DND-41 (cell line): Measurements from ENCODE around the gene COG7.

Experiments used
- ATAC-seq: fragments of 200-7000 bp; cut with Tn5 transposase; 3 replicates; pipeline ENCODE4 v1.9.1; 2021; ENCODE audit warnings: low read depth; ENCODE audit not compliant: insufficient read depth
- DNase-seq: peaks from one replicate; pipeline ENCODE4 v3.0.0-alpha.2; 2020
- H2AFZ ChIP-seq: 2 replicates; pipeline ENCODE4 v1.6.0; 2012; ENCODE audit warnings: low read depth, low read length
- H3K27ac ChIP-seq: 2 replicates; pipeline ENCODE4 v1.5.1; 2012; ENCODE audit warnings: low read length, inconsistent platforms
- H3K27me3 ChIP-seq: fragments of 200-600 bp; sonication (generic); 2 replicates; pipeline ENCODE4 v1.6.0; 2012; ENCODE audit warnings: low read length, mild to moderate bottlenecking, inconsistent platforms; ENCODE audit not compliant: insufficient read depth, poor library complexity
- H3K36me3 ChIP-seq: 2 replicates; pipeline ENCODE4 v1.5.1; 2012; ENCODE audit warnings: low read length, inconsistent platforms; ENCODE audit not compliant: insufficient read depth
- H3K4me1 ChIP-seq: 2 replicates; pipeline ENCODE4 v1.5.1; 2012; ENCODE audit warnings: mild to moderate bottlenecking, low read length; ENCODE audit not compliant: insufficient read depth
- H3K4me2 ChIP-seq: 2 replicates; pipeline ENCODE4 v1.6.0; 2012; ENCODE audit warnings: mild to moderate bottlenecking, moderate library complexity, low read length, inconsistent platforms; ENCODE audit not compliant: insufficient read depth
- H3K4me3 ChIP-seq, 2 experiments: fragments of 200-600 bp in 1 of 2; shearing (Covaris generic) in 1 of 2; 2 replicates each; pipeline ENCODE4 v1.5.1; 2012 to 2016; ENCODE audit warnings: inconsistent platforms in 2 of 2, low read length in 2 of 2, mild to moderate bottlenecking in 2 of 2, low read depth in 1 of 2, moderate library complexity in 1 of 2
- H3K79me2 ChIP-seq: 2 replicates; pipeline ENCODE4 v1.6.0; 2012; ENCODE audit warnings: low read length, inconsistent platforms; ENCODE audit not compliant: insufficient read depth
- H3K9ac ChIP-seq: 2 replicates; pipeline ENCODE4 v1.6.0; 2012; ENCODE audit warnings: low read depth, mild to moderate bottlenecking, inconsistent platforms, low read length, moderate library complexity
- H3K9me3 ChIP-seq: 2 replicates; pipeline ENCODE4 v1.5.1; 2012; ENCODE audit warnings: low read length, moderate library complexity, mild to moderate bottlenecking, inconsistent platforms; ENCODE audit not compliant: insufficient read depth, severe bottlenecking
- H4K20me1 ChIP-seq: 2 replicates; pipeline ENCODE4 v1.6.0; 2012; ENCODE audit warnings: low read length; ENCODE audit not compliant: insufficient read depth
- CTCF ChIP-seq: IDR thresholded peaks from 2 replicates; pipeline ENCODE4 v1.5.1; 2012; ENCODE audit warnings: borderline replicate concordance, low read length, moderate library complexity, mild to moderate bottlenecking; ENCODE audit not compliant: poor library complexity, severe bottlenecking; ENCODE audit errors: extremely low read depth
- EZH2 ChIP-seq: IDR thresholded peaks from 3 replicates; pipeline ENCODE4 v1.6.1; 2012; ENCODE audit warnings: borderline replicate concordance, low read depth, mild to moderate bottlenecking, moderate library complexity, low read length, inconsistent platforms; ENCODE audit not compliant: severe bottlenecking

COG7 gene

GRCh38 chr16:23353440-23353839, 99.5 kb downstream of the COG7 start:
- no peaks in the 10 kb centered on the region for H3K27me3 ChIP-seq
- no peaks in the 10 kb centered on the region for H3K4me1 ChIP-seq
- H3K36me3 ChIP-seq: no peaks in the 10 kb centered on the region
- no peaks in the 10 kb centered on the region for H4K20me1 ChIP-seq
- no peak overlapping the region for H2AFZ ChIP-seq
- H3K9ac ChIP-seq: no peak overlapping the region
- no peak for DNase-seq
- H3K9me3 ChIP-seq: no peaks in the 10 kb centered on the region
- ATAC-seq: no peak
- no peak overlapping the region for H3K4me3 ChIP-seq
- H3K4me2 ChIP-seq: no peak overlapping the region
- H3K79me2 ChIP-seq: no peaks in the 10 kb centered on the region
- TF ChIP-seq EZH2 (no peak), CTCF (no peak)
- H3K27ac ChIP-seq: no peak overlapping the region

GRCh38 chr16:23351360-23351759, 101.6 kb downstream of the COG7 start:
- H3K9ac ChIP-seq: no peak overlapping the region
- H3K27me3 ChIP-seq: no peaks in the 10 kb centered on the region
- H3K27ac ChIP-seq: no peak overlapping the region
- no peak overlapping the region for H2AFZ ChIP-seq
- H3K79me2 ChIP-seq: no peaks in the 10 kb centered on the region
- DNase-seq: no peak
- no peak for ATAC-seq
- TF ChIP-seq EZH2 (no peak), CTCF (no peak)
- H3K36me3 ChIP-seq: no peaks in the 10 kb centered on the region
- no peaks in the 10 kb centered on the region for H3K4me1 ChIP-seq
- H3K4me3 ChIP-seq: no peak overlapping the region
- no peaks in the 10 kb centered on the region for H3K9me3 ChIP-seq
- H4K20me1 ChIP-seq: no peaks in the 10 kb centered on the region
- no peak overlapping the region for H3K4me2 ChIP-seq

GRCh38 chr16:23348579-23349469, 104.2 kb downstream of the COG7 start:
- no peak for ATAC-seq
- Histone ChIP-seq H3K36me3 (no peaks in the 10 kb centered on the region), H3K4me2 (no peak overlapping the region)

More at GRCh38 chr16:23348579-23349469, 104.2 kb downstream of the COG7 start:
- DNase-seq: no peak
- no peaks in the 10 kb centered on the region for H3K79me2 ChIP-seq
- no peaks in the 10 kb centered on the region for H3K4me1 ChIP-seq
- no peak overlapping the region for H2AFZ ChIP-seq
- TF ChIP-seq EZH2 (no peak), CTCF (peak; percentile 38)
- H3K4me3 ChIP-seq: no peak overlapping the region
- H3K9me3 ChIP-seq: no peaks in the 10 kb centered on the region
- H3K27me3 ChIP-seq: no peaks in the 10 kb centered on the region
- H4K20me1 ChIP-seq: no peaks in the 10 kb centered on the region
- no peak overlapping the region for H3K27ac ChIP-seq
- H3K9ac ChIP-seq: no peak overlapping the region
